KMS-11 (cell line): ENCODE results near the gene GFPT1.

Experiments
- H2AFZ ChIP-seq: fragments of 200-600 bp; sonication (generic); 2 replicates; pipeline ENCODE4 v1.6.1; 2016; ENCODE audit warnings: antibody characterized with exemption, mixed run types, low read depth
- H3K27ac ChIP-seq: fragments of 200-600 bp; sonication (generic); 2 replicates; pipeline ENCODE4 v1.6.1; 2016; ENCODE audit warnings: mild to moderate bottlenecking, mixed run types
- H3K27me3 ChIP-seq: fragments of 200-600 bp; sonication (generic); 2 replicates; pipeline ENCODE4 v1.6.1; 2017; ENCODE audit warnings: mild to moderate bottlenecking, low read depth, mixed run types, moderate library complexity; ENCODE audit not compliant: insufficient read depth
- H3K36me3 ChIP-seq: fragments of 200-600 bp; sonication (generic); 2 replicates; pipeline ENCODE4 v1.6.1; 2017; ENCODE audit warnings: mild to moderate bottlenecking, mixed run types; ENCODE audit not compliant: insufficient read depth
- H3K4me1 ChIP-seq: fragments of 200-600 bp; sonication (generic); 2 replicates; pipeline ENCODE4 v1.6.1; 2016; ENCODE audit warnings: mild to moderate bottlenecking, low read depth, mixed run types; ENCODE audit not compliant: poor library complexity, severe bottlenecking
- H3K4me2 ChIP-seq: fragments of 200-600 bp; sonication (generic); 2 replicates; pipeline ENCODE4 v1.7.0; 2016; ENCODE audit warnings: mild to moderate bottlenecking, mixed run types
- H3K4me3 ChIP-seq: fragments of 200-600 bp; sonication (generic); IDR thresholded peaks from 2 replicates; pipeline ENCODE4 v1.6.1; 2017; ENCODE audit warnings: low read depth, low read length, mixed read lengths; ENCODE audit not compliant: insufficient read depth
- H3K79me2 ChIP-seq: fragments of 200-600 bp; sonication (generic); 2 replicates; pipeline ENCODE4 v1.6.1; 2016; ENCODE audit warnings: low read depth, mixed run types; ENCODE audit not compliant: insufficient read depth
- H3K9ac ChIP-seq: fragments of 200-600 bp; sonication (generic); 2 replicates; pipeline ENCODE4 v1.6.1; 2016; ENCODE audit warnings: mild to moderate bottlenecking, mixed run types
- H4K20me1 ChIP-seq: fragments of 200-600 bp; sonication (generic); 2 replicates; pipeline ENCODE4 v1.6.1; 2016; ENCODE audit warnings: mild to moderate bottlenecking, mixed run types; ENCODE audit not compliant: insufficient read depth
- TF ChIP-seq, protein P1 (sequence below): fragments of 200-600 bp; sonication (generic); conservative IDR thresholded peaks from 2 replicates; pipeline ENCODE4 v1.6.1; 2017; ENCODE audit warnings: low read depth, mild to moderate bottlenecking, antibody characterized with exemption, low read length, moderate library complexity, mixed read lengths

The GFPT1 gene

DNA sequence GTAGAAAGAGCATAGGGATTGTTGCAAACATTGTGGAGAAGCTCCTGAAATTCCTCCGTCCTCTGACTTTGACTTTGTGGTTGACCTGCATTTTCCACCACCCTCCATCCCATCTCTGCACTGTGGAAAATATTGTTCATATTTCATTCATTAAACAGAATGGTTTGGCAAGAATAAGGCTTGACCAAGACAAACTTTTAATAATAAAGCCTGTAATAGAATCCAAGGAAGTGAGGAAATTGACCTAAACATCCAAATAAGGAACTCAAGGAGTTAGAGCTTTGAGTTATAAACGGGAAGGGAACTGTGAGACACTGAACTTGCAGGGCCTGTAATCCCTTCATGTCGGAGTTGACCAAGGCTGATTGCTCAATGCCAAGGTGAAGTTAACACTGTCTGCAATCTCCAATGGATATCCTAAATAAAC is 115.2 kb downstream of the GFPT1 start:
- no peaks in the 10 kb centered on the region for H3K36me3 ChIP-seq
- H3K9ac ChIP-seq = no peak overlapping the region
- H4K20me1 ChIP-seq = no peaks in the 10 kb centered on the region
- no peaks in the 10 kb centered on the region for H3K79me2 ChIP-seq
- no peak overlapping the region for H3K27ac ChIP-seq
- no peaks in the 10 kb centered on the region for H3K27me3 ChIP-seq
- TF ChIP-seq, protein P1, sequence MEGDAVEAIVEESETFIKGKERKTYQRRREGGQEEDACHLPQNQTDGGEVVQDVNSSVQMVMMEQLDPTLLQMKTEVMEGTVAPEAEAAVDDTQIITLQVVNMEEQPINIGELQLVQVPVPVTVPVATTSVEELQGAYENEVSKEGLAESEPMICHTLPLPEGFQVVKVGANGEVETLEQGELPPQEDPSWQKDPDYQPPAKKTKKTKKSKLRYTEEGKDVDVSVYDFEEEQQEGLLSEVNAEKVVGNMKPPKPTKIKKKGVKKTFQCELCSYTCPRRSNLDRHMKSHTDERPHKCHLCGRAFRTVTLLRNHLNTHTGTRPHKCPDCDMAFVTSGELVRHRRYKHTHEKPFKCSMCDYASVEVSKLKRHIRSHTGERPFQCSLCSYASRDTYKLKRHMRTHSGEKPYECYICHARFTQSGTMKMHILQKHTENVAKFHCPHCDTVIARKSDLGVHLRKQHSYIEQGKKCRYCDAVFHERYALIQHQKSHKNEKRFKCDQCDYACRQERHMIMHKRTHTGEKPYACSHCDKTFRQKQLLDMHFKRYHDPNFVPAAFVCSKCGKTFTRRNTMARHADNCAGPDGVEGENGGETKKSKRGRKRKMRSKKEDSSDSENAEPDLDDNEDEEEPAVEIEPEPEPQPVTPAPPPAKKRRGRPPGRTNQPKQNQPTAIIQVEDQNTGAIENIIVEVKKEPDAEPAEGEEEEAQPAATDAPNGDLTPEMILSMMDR = no peak
- no peaks in the 10 kb centered on the region for H3K4me1 ChIP-seq
- no peak overlapping the region for H3K4me2 ChIP-seq
- no peak overlapping the region for H3K4me3 ChIP-seq
- no peak overlapping the region for H2AFZ ChIP-seq
